ENCODE measurements around the gene GRM8. TPM values are rescaled to one million over a fixed set of nuclear protein-coding genes. Genes with fewer than 3 reads are reported as not detected.

The GRM8 gene
- total and polyA plus RNA-seq, 4 donors: 0.28 to 4.9 (median 2.8) TPM

DNA sequence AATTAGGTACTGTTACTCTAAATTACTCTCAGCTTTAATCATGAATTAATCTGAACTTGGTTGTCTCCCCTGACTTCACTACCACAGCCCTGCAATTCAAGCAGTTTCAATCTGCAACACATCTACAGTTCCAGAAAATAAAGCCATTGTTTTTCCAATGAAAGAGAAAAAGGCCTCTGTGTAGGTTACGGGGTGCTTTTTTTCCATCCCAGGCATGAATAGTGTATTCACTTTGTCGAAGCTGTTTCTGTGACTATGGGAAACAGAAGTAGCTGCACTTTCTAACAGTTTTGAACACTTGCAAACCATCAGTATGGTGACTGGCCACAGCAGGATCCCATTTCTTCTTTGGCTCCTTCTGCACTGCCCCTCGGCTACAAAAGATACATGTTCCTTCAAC is 460.2 kb downstream of the GRM8 start:
- Histone ChIP-seq H3K36me3 (ENCODE audit: control insufficient read depth in 4 of 4, insufficient read depth in 3 of 4, low read depth in 1 of 4, low read length in 3 of 4) (no peaks in the 10 kb centered on the region), H3K9ac (ENCODE audit: low read depth in 1 of 2, low read length in 2 of 2) (no peak overlapping the region), H3K4me1 (ENCODE audit: control insufficient read depth in 4 of 4, insufficient read depth in 4 of 4, low read length in 3 of 4) (no peaks in the 10 kb centered on the region), H3K9me3 (ENCODE audit: control insufficient read depth in 4 of 4, low read length in 3 of 4) (no peaks in the 10 kb centered on the region), H3K27me3 (ENCODE audit: control insufficient read depth in 4 of 4, insufficient read depth in 4 of 4, low read length in 3 of 4) (no peaks in the 10 kb centered on the region), H3K27ac (ENCODE audit: low read depth in 1 of 2, low read length in 2 of 2) (no peak overlapping the region), H3K4me3 (ENCODE audit: low read depth in 1 of 3, low read length in 3 of 3) (no peak overlapping the region)
- DNase-seq (ENCODE audit: low spot score): no peak
- WGBS: 92% methylated on average over 3 of the region's 3 CpGs
- TF ChIP-seq FOXA2 (IDR thresholded peaks at IDR 0.05) (no peak), HNF4G (IDR thresholded peaks at IDR 0.05) (no peak), SP1 (IDR thresholded peaks at IDR 0.05) (no peak), YY1 (IDR thresholded peaks at IDR 0.05) (no peak), NR2F2 (IDR thresholded peaks at IDR 0.05) (no peak), RXRA (IDR thresholded peaks at IDR 0.05) (no peak), ZBTB33 (IDR thresholded peaks at IDR 0.05) (no peak), EGR1 (IDR thresholded peaks at IDR 0.05; ENCODE audit: low read depth in 2 of 2) (no peak), HNF4A (conservative IDR thresholded peaks at IDR 0.05) (no peak), JUND (IDR thresholded peaks at IDR 0.05) (no peak), FOXA1 (IDR thresholded peaks at IDR 0.05) (no peak), TAF1 (conservative IDR thresholded peaks at IDR 0.05) (no peak), RAD21 (IDR thresholded peaks at IDR 0.05) (no peak)
- TF ChIP-seq, protein P1, sequence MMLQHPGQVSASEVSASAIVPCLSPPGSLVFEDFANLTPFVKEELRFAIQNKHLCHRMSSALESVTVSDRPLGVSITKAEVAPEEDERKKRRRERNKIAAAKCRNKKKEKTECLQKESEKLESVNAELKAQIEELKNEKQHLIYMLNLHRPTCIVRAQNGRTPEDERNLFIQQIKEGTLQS (IDR thresholded peaks at IDR 0.05): no peak
- TF ChIP-seq, protein P2, sequence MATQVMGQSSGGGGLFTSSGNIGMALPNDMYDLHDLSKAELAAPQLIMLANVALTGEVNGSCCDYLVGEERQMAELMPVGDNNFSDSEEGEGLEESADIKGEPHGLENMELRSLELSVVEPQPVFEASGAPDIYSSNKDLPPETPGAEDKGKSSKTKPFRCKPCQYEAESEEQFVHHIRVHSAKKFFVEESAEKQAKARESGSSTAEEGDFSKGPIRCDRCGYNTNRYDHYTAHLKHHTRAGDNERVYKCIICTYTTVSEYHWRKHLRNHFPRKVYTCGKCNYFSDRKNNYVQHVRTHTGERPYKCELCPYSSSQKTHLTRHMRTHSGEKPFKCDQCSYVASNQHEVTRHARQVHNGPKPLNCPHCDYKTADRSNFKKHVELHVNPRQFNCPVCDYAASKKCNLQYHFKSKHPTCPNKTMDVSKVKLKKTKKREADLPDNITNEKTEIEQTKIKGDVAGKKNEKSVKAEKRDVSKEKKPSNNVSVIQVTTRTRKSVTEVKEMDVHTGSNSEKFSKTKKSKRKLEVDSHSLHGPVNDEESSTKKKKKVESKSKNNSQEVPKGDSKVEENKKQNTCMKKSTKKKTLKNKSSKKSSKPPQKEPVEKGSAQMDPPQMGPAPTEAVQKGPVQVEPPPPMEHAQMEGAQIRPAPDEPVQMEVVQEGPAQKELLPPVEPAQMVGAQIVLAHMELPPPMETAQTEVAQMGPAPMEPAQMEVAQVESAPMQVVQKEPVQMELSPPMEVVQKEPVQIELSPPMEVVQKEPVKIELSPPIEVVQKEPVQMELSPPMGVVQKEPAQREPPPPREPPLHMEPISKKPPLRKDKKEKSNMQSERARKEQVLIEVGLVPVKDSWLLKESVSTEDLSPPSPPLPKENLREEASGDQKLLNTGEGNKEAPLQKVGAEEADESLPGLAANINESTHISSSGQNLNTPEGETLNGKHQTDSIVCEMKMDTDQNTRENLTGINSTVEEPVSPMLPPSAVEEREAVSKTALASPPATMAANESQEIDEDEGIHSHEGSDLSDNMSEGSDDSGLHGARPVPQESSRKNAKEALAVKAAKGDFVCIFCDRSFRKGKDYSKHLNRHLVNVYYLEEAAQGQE (IDR thresholded peaks at IDR 0.05): no peak

- DNase-seq (ENCODE audit: low spot score): no peak
- TF ChIP-seq, protein P3, sequence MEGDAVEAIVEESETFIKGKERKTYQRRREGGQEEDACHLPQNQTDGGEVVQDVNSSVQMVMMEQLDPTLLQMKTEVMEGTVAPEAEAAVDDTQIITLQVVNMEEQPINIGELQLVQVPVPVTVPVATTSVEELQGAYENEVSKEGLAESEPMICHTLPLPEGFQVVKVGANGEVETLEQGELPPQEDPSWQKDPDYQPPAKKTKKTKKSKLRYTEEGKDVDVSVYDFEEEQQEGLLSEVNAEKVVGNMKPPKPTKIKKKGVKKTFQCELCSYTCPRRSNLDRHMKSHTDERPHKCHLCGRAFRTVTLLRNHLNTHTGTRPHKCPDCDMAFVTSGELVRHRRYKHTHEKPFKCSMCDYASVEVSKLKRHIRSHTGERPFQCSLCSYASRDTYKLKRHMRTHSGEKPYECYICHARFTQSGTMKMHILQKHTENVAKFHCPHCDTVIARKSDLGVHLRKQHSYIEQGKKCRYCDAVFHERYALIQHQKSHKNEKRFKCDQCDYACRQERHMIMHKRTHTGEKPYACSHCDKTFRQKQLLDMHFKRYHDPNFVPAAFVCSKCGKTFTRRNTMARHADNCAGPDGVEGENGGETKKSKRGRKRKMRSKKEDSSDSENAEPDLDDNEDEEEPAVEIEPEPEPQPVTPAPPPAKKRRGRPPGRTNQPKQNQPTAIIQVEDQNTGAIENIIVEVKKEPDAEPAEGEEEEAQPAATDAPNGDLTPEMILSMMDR (IDR thresholded peaks at IDR 0.05; ENCODE audit: low read depth, low read length, missing input control): no peak
- TF ChIP-seq FOXA1 (IDR thresholded peaks at IDR 0.05) (no peak), TAF1 (conservative IDR thresholded peaks at IDR 0.05) (no peak), SP1 (IDR thresholded peaks at IDR 0.05) (no peak)
- no peak overlapping the region for H3K9ac ChIP-seq (ENCODE audit: low read depth in 1 of 2, low read length in 2 of 2)
- no peaks in the 10 kb centered on the region for H3K36me3 ChIP-seq (ENCODE audit: control insufficient read depth in 4 of 4, insufficient read depth in 3 of 4, low read depth in 1 of 4, low read length in 3 of 4)
- H3K27ac ChIP-seq (ENCODE audit: low read depth in 1 of 2, low read length in 2 of 2): no peak overlapping the region
- no peaks in the 10 kb centered on the region for H3K27me3 ChIP-seq (ENCODE audit: control insufficient read depth in 4 of 4, insufficient read depth in 4 of 4, low read length in 3 of 4)
- H3K4me3 ChIP-seq (ENCODE audit: low read depth in 1 of 3, low read length in 3 of 3): no peak overlapping the region
- H3K4me1 ChIP-seq (ENCODE audit: control insufficient read depth in 4 of 4, insufficient read depth in 4 of 4, low read length in 3 of 4): no peaks in the 10 kb centered on the region
- H3K9me3 ChIP-seq (ENCODE audit: control insufficient read depth in 4 of 4, low read length in 3 of 4): no peaks in the 10 kb centered on the region
Observed at GRCh38 chr7:126791306-126791705, 461.4 kb downstream of the GRM8 start.
